A673 (cell line): Measurements from ENCODE around the gene HECW1. TPM values are rescaled to one million over a fixed set of nuclear protein-coding genes. Genes with fewer than 3 reads are reported as not detected.

Source experiments
- BruUV-seq: library from RNA; stranded (reverse); fragments of 400-500 nt; replicated peaks from 2 replicates; lab custom pipeline; 2021; lab: Mats Ljungman, UMichigan
- CTCF ChIA-PET: fragments of 300-600 bp; sonication (Branson Sonifier 250); formaldehyde crosslinking; loops from one replicate; lab custom pipeline; 2022; ENCODE audit warnings: antibody characterized with exemption; lab: Charles Lee
- POLR2A ChIA-PET: fragments of 300-600 bp; sonication (Branson Sonifier 250); formaldehyde crosslinking; loops from one replicate; lab custom pipeline; 2022; ENCODE audit warnings: antibody characterized with exemption; ENCODE audit not compliant: low non-redundant PET; lab: Charles Lee
- DNase-seq: peaks from one replicate; pipeline ENCODE4 v3.0.0-alpha.2; 2015; ENCODE audit warnings: low spot score
- H3K27ac ChIP-seq: fragments of 200-600 bp; sonication (generic); 2 replicates; pipeline ENCODE4 v1.5.1; 2016; ENCODE audit warnings: mixed run types, low read depth, mild to moderate bottlenecking, mixed read lengths, antibody characterized with exemption, low read length; ENCODE audit not compliant: poor library complexity, severe bottlenecking
- H3K27me3 ChIP-seq: fragments of 200-600 bp; sonication (generic); replicated peaks from 2 replicates; pipeline ENCODE4 v1.6.1; 2017; ENCODE audit warnings: mixed run types, low read depth, mild to moderate bottlenecking, mixed read lengths, antibody characterized with exemption, low read length; ENCODE audit not compliant: insufficient read depth, poor library complexity
- H3K36me3 ChIP-seq: fragments of 200-600 bp; sonication (generic); 2 replicates; pipeline ENCODE4 v1.6.1; 2016; ENCODE audit warnings: mixed run types, mild to moderate bottlenecking, mixed read lengths, antibody characterized with exemption, low read length; ENCODE audit not compliant: insufficient read depth, poor library complexity, severe bottlenecking
- H3K4me1 ChIP-seq: fragments of 200-600 bp; sonication (generic); 2 replicates; pipeline ENCODE4 v1.6.1; 2017; ENCODE audit warnings: mixed run types, mild to moderate bottlenecking, mixed read lengths, antibody characterized with exemption, low read length; ENCODE audit not compliant: insufficient read depth, poor library complexity, severe bottlenecking
- H3K4me3 ChIP-seq: fragments of 200-600 bp; sonication (generic); 2 replicates; pipeline ENCODE4 v1.5.1; 2016; ENCODE audit warnings: low read depth, mixed run types, mild to moderate bottlenecking, mixed read lengths, low read length; ENCODE audit not compliant: poor library complexity, severe bottlenecking
- H3K9me3 ChIP-seq: fragments of 200-600 bp; sonication (generic); 2 replicates; pipeline ENCODE4 v1.6.1; 2016; ENCODE audit warnings: mixed run types, low read depth, mild to moderate bottlenecking, mixed read lengths, antibody characterized with exemption, low read length; ENCODE audit not compliant: poor library complexity, severe bottlenecking
- CTCF ChIP-seq: fragments of 300-800, 200-600 bp; sonication (generic); conservative IDR thresholded peaks from 2 replicates; pipeline ENCODE4 v1.5.1; 2017; ENCODE audit warnings: low read depth, mild to moderate bottlenecking, antibody characterized with exemption, low read length, moderate library complexity, mixed read lengths
- EZH2 ChIP-seq: fragments of 200-600 bp; sonication (generic); IDR thresholded peaks from 2 replicates; pipeline ENCODE4 v1.6.1; 2017; ENCODE audit warnings: borderline replicate concordance, low read depth, mild to moderate bottlenecking, mixed read lengths, antibody characterized with exemption, low read length; ENCODE audit not compliant: poor library complexity, severe bottlenecking
- intact Hi-C: fragments of 100-400 bp; cut with micrococcal nuclease; formaldehyde crosslinking; loops from one replicate; pipeline ENCODE4 v1.10.0; 2022; ENCODE audit not compliant: unreplicated experiment
- total RNA-seq: library from RNA; stranded (reverse); gene quantifications from 2 replicates; pipeline ENCODE4 v1.2.3, GENCODE V29; 2021

Gene HECW1
- total RNA-seq, 1 experiment from 2014 or later = 0.39 TPM

GRCh38 chr7:43589728-43590127, 477.3 kb downstream of the HECW1 start:
- Histone ChIP-seq H3K4me1 (peaks cover 34% of the 10 kb centered on the region), H3K9me3 (no peaks in the 10 kb centered on the region), H3K36me3 (no peaks in the 10 kb centered on the region), H3K4me3 (no peak overlapping the region), H3K27ac (no peak overlapping the region), H3K27me3 (no peaks in the 10 kb centered on the region)
- CTCF ChIA-PET = no interaction called here
- DNase-seq = no peak
- TF ChIP-seq CTCF = no peak
- TF ChIP-seq EZH2 = no peak
- POLR2A ChIA-PET = no interaction called here
- intact Hi-C loops = no loop called here
- BruUV-seq = no TSS peak

- Histone ChIP-seq H3K27me3 (no peaks in the 10 kb centered on the region), H3K9me3 (no peaks in the 10 kb centered on the region), H3K36me3 (no peaks in the 10 kb centered on the region), H3K27ac (no peak overlapping the region), H3K4me3 (no peak overlapping the region), H3K4me1 (peaks cover 27% of the 10 kb centered on the region)
- DNase-seq = no peak
- intact Hi-C loops = no loop called here
- TF ChIP-seq CTCF = no peak
- no peak for TF ChIP-seq EZH2
- ChIA-PET CTCF (no interaction called here), POLR2A (interaction anchor here (0.6 kb wide), 1 partner anchor 8 kb away, joined by 3 read pairs; the partner anchor contains the start of gene STK17A)
- BruUV-seq = no TSS peak
Observed at GRCh38 chr7:43590862-43591557, 478.6 kb downstream of the HECW1 start.

- DNase-seq = no peak
- H3K27ac ChIP-seq = no peak overlapping the region
- CTCF ChIA-PET = no interaction called here
Observed at GRCh38 chr7:43591558-43592180, 479.2 kb downstream of the HECW1 start.

More at GRCh38 chr7:43591558-43592180, 479.2 kb downstream of the HECW1 start:
- Histone ChIP-seq H3K4me1 (peaks cover 23% of the 10 kb centered on the region), H3K9me3 (no peaks in the 10 kb centered on the region), H3K27me3 (no peaks in the 10 kb centered on the region), H3K36me3 (no peaks in the 10 kb centered on the region), H3K4me3 (no peak overlapping the region)
- no TSS peak for BruUV-seq
- intact Hi-C loops = no loop called here
- TF ChIP-seq CTCF (no peak), EZH2 (no peak)
- POLR2A ChIA-PET = interaction anchor here (0.6 kb wide), 1 partner anchor 9 kb away, joined by 3 read pairs; the partner anchor contains the start of gene STK17A
